IPS-20b (cell line): ENCODE results near the gene GRM3.

Experiments
- H3K27ac ChIP-seq: one replicate; pipeline ENCODE4 v1.5.1; 2013; ENCODE audit warnings: low read length
- H3K27me3 ChIP-seq: 2 replicates; pipeline ENCODE4 v1.6.1; 2013; ENCODE audit warnings: mild to moderate bottlenecking, low read length, inconsistent platforms; ENCODE audit not compliant: insufficient read depth
- H3K36me3 ChIP-seq: 2 replicates; pipeline ENCODE4 v1.6.1; 2013; ENCODE audit warnings: low read depth, mild to moderate bottlenecking, inconsistent platforms, low read length, moderate library complexity; ENCODE audit not compliant: insufficient read depth
- H3K4me1 ChIP-seq: 2 replicates; pipeline ENCODE4 v1.6.1; 2013; ENCODE audit warnings: mild to moderate bottlenecking, control low read depth, inconsistent platforms, low read length, moderate library complexity; ENCODE audit not compliant: insufficient read depth
- H3K4me3 ChIP-seq: 2 replicates; pipeline ENCODE4 v1.5.1; 2013; ENCODE audit warnings: mild to moderate bottlenecking, low read length, inconsistent platforms
- H3K9ac ChIP-seq: 2 replicates; pipeline ENCODE4 v1.6.1; 2013; ENCODE audit warnings: low read depth, mild to moderate bottlenecking, inconsistent platforms, low read length, moderate library complexity
- H3K9me3 ChIP-seq: 2 replicates; pipeline ENCODE4 v1.6.1; 2013; ENCODE audit warnings: mild to moderate bottlenecking, low read depth, low read length, inconsistent platforms; ENCODE audit not compliant: insufficient read depth

Gene GRM3

GRCh38 chr7:86768394-86768793 is 124.7 kb downstream of the GRM3 start:
- H3K4me1 ChIP-seq = peaks cover under 1% of the 10 kb centered on the region; the same call in 1 of the 2 replicates
- H3K9ac ChIP-seq = no peak overlapping the region
- H3K9me3 ChIP-seq = no peaks in the 10 kb centered on the region
- H3K36me3 ChIP-seq = no peaks in the 10 kb centered on the region
- H3K4me3 ChIP-seq = no peak overlapping the region
- no peak overlapping the region for H3K27ac ChIP-seq
- no peaks in the 10 kb centered on the region for H3K27me3 ChIP-seq

GRCh38 chr7:86768967-86769760 is 125.5 kb downstream of the GRM3 start:
- Histone ChIP-seq H3K9me3 (no peaks in the 10 kb centered on the region), H3K4me3 (no peak overlapping the region), H3K9ac (no peak overlapping the region), H3K36me3 (no peaks in the 10 kb centered on the region), H3K27ac (no peak overlapping the region), H3K4me1 (no peaks in the 10 kb centered on the region), H3K27me3 (no peaks in the 10 kb centered on the region)

- Histone ChIP-seq H3K27me3 (no peaks in the 10 kb centered on the region), H3K4me1 (no peaks in the 10 kb centered on the region), H3K9ac (no peak overlapping the region), H3K9me3 (no peaks in the 10 kb centered on the region), H3K36me3 (no peaks in the 10 kb centered on the region), H3K27ac (no peak overlapping the region), H3K4me3 (no peak overlapping the region)
Observed at GRCh38 chr7:86773309-86773708, 129.6 kb downstream of the GRM3 start.

- no peak overlapping the region for H3K9ac ChIP-seq
- no peaks in the 10 kb centered on the region for H3K9me3 ChIP-seq
- H3K4me3 ChIP-seq = no peak overlapping the region
- H3K27ac ChIP-seq = no peak overlapping the region
- no peaks in the 10 kb centered on the region for H3K4me1 ChIP-seq
- no peaks in the 10 kb centered on the region for H3K36me3 ChIP-seq
- H3K27me3 ChIP-seq = no peaks in the 10 kb centered on the region
Observed at GRCh38 chr7:86775203-86775602, 131.5 kb downstream of the GRM3 start.

- Histone ChIP-seq H3K27me3 (no peaks in the 10 kb centered on the region), H3K9me3 (no peaks in the 10 kb centered on the region), H3K4me3 (no peak overlapping the region), H3K4me1 (no peaks in the 10 kb centered on the region), H3K27ac (no peak overlapping the region), H3K36me3 (no peaks in the 10 kb centered on the region), H3K9ac (no peak overlapping the region)
Observed at GRCh38 chr7:86776136-86776535, 132.4 kb downstream of the GRM3 start.

GRCh38 chr7:86778271-86778670 is 134.6 kb downstream of the GRM3 start:
- Histone ChIP-seq H3K9ac (no peak overlapping the region), H3K27ac (no peak overlapping the region), H3K4me1 (no peaks in the 10 kb centered on the region), H3K27me3 (no peaks in the 10 kb centered on the region), H3K36me3 (no peaks in the 10 kb centered on the region), H3K4me3 (no peak overlapping the region), H3K9me3 (no peaks in the 10 kb centered on the region)

- H3K4me3 ChIP-seq = no peak overlapping the region
- H3K27ac ChIP-seq = no peak overlapping the region
- H3K9ac ChIP-seq = no peak overlapping the region
- H3K27me3 ChIP-seq = no peaks in the 10 kb centered on the region
- no peaks in the 10 kb centered on the region for H3K4me1 ChIP-seq
- H3K36me3 ChIP-seq = no peaks in the 10 kb centered on the region
- no peaks in the 10 kb centered on the region for H3K9me3 ChIP-seq
Observed at GRCh38 chr7:86784765-86785164, 141.1 kb downstream of the GRM3 start.

GRCh38 chr7:86785641-86786040 is 141.9 kb downstream of the GRM3 start:
- no peak overlapping the region for H3K4me3 ChIP-seq
- H3K9ac ChIP-seq = no peak overlapping the region

GRCh38 chr7:86786376-86786775 is 142.7 kb downstream of the GRM3 start:
- Histone ChIP-seq H3K9ac (no peak overlapping the region), H3K27me3 (no peaks in the 10 kb centered on the region), H3K9me3 (no peaks in the 10 kb centered on the region), H3K36me3 (no peaks in the 10 kb centered on the region), H3K27ac (no peak overlapping the region), H3K4me1 (no peaks in the 10 kb centered on the region), H3K4me3 (no peak overlapping the region)

More at GRCh38 chr7:86785641-86786040, 141.9 kb downstream of the GRM3 start:
- Histone ChIP-seq H3K4me1 (no peaks in the 10 kb centered on the region), H3K27ac (no peak overlapping the region), H3K27me3 (no peaks in the 10 kb centered on the region), H3K36me3 (no peaks in the 10 kb centered on the region), H3K9me3 (no peaks in the 10 kb centered on the region)

- H3K36me3 ChIP-seq = no peaks in the 10 kb centered on the region
- no peaks in the 10 kb centered on the region for H3K4me1 ChIP-seq
- H3K27me3 ChIP-seq = no peaks in the 10 kb centered on the region
- no peaks in the 10 kb centered on the region for H3K9me3 ChIP-seq
- H3K27ac ChIP-seq = no peak overlapping the region
- H3K4me3 ChIP-seq = no peak overlapping the region
- no peak overlapping the region for H3K9ac ChIP-seq
Observed at GRCh38 chr7:86788948-86789347, 145.2 kb downstream of the GRM3 start.

GRCh38 chr7:86790383-86790782 is 146.7 kb downstream of the GRM3 start:
- no peaks in the 10 kb centered on the region for H3K36me3 ChIP-seq
- no peak overlapping the region for H3K27ac ChIP-seq
- no peak overlapping the region for H3K4me3 ChIP-seq
- no peaks in the 10 kb centered on the region for H3K4me1 ChIP-seq
- H3K9me3 ChIP-seq = no peaks in the 10 kb centered on the region
- no peaks in the 10 kb centered on the region for H3K27me3 ChIP-seq
- H3K9ac ChIP-seq = no peak overlapping the region

GRCh38 chr7:86792260-86792659 is 148.6 kb downstream of the GRM3 start:
- H3K4me1 ChIP-seq = no peaks in the 10 kb centered on the region
- no peak overlapping the region for H3K4me3 ChIP-seq
- no peak overlapping the region for H3K27ac ChIP-seq
- H3K36me3 ChIP-seq = no peaks in the 10 kb centered on the region
- H3K9me3 ChIP-seq = no peaks in the 10 kb centered on the region
- H3K27me3 ChIP-seq = no peaks in the 10 kb centered on the region
- no peak overlapping the region for H3K9ac ChIP-seq
